ENCODE results near the gene SREK1IP1. TPM values are rescaled to one million over a fixed set of nuclear protein-coding genes. Genes with fewer than 3 reads are reported as not detected.
"Not testable (repeated sequence)": the region's sequence is repeated elsewhere in the genome, so short reads cannot be mapped to it uniquely, and the experiment has no call there.

Gene SREK1IP1
- total and polyA plus RNA-seq, 5 experiments from 2014 or later: 19.4 to 38.4 (median 25.9) TPM

GRCh38 chr5:64758901-64759300 is 9.6 kb downstream of the SREK1IP1 start:
- POLR2A ChIA-PET: interaction anchor here (1.2 kb wide), 1 partner anchor 10 kb away, joined by 4 read pairs; the partner anchor contains the start of genes CWC27 and SREK1IP1
- Mint-ChIP-seq H3K9me3 (no peaks in the 10 kb centered on the region), H3K27me3 (no peaks in the 10 kb centered on the region), H3K36me3 (peaks cover 0 to 58% (median 16%) of the 10 kb centered on the region in 3 donors), H3K27ac (no peak overlapping the region), H3K4me3 (no peak overlapping the region), H3K4me1 (peaks cover 8 to 31% (median 25%) of the 10 kb centered on the region in 4 donors)
- ATAC-seq (no peak), DNase-seq (no peak)

- no peak overlapping the region for H3K27ac Mint-ChIP-seq
- DNase-seq: no peak
- ATAC-seq: no peak
- POLR2A ChIA-PET: no interaction called here
- H3K36me3 Mint-ChIP-seq: peaks cover 0 to 40% (median 9%) of the 10 kb centered on the region in 3 donors
- H3K9me3 Mint-ChIP-seq: no peaks in the 10 kb centered on the region
- H3K4me3 Mint-ChIP-seq: no peak overlapping the region
- no peaks in the 10 kb centered on the region for H3K27me3 Mint-ChIP-seq
- peaks cover 7 to 23% (median 18%) of the 10 kb centered on the region in 4 donors for H3K4me1 Mint-ChIP-seq
Measured at GRCh38 chr5:64754066-64754465, 14.4 kb downstream of the SREK1IP1 start.

- no peak overlapping the region for H3K4me3 Mint-ChIP-seq
- peaks cover 0 to 35% (median 6%) of the 10 kb centered on the region in 3 donors for H3K36me3 Mint-ChIP-seq
- ATAC-seq (no peak), DNase-seq (no peak)
- POLR2A ChIA-PET: no interaction called here
- peaks cover 3 to 15% (median 8%) of the 10 kb centered on the region in 4 donors for H3K4me1 Mint-ChIP-seq
- H3K27ac Mint-ChIP-seq: peak overlapping the region in 1 of 10 donors; percentile 18
- H3K9me3 Mint-ChIP-seq: no peaks in the 10 kb centered on the region
- no peaks in the 10 kb centered on the region for H3K27me3 Mint-ChIP-seq
Measured at GRCh38 chr5:64749385-64749784, 19.1 kb downstream of the SREK1IP1 start.

GRCh38 chr5:64746446-64746845 is 22.0 kb downstream of the SREK1IP1 start:
- DNase-seq: no peak
- Mint-ChIP-seq H3K4me3 (no peak overlapping the region), H3K27ac (peak overlapping the region in 1 of 10 donors; percentile 42), H3K27me3 (no peaks in the 10 kb centered on the region), H3K36me3 (peaks cover 0 to 35% (median 4%) of the 10 kb centered on the region in 3 donors), H3K9me3 (no peaks in the 10 kb centered on the region), H3K4me1 (peaks cover 3 to 23% (median 11%) of the 10 kb centered on the region in 4 donors)
- POLR2A ChIA-PET: no interaction called here
- no peak for ATAC-seq

GRCh38 chr5:64744914-64745313 is 23.6 kb downstream of the SREK1IP1 start:
- H3K9me3 Mint-ChIP-seq: no peaks in the 10 kb centered on the region
- DNase-seq (no peak), ATAC-seq (no peak)
- no peak overlapping the region for H3K27ac Mint-ChIP-seq
- peaks cover 0 to 40% (median 8%) of the 10 kb centered on the region in 3 donors for H3K36me3 Mint-ChIP-seq
- POLR2A ChIA-PET: no interaction called here
- H3K4me3 Mint-ChIP-seq: no peak overlapping the region
- no peaks in the 10 kb centered on the region for H3K27me3 Mint-ChIP-seq
- H3K4me1 Mint-ChIP-seq: peaks cover 0 to 16% (median 7%) of the 10 kb centered on the region in 4 donors

GRCh38 chr5:64742821-64743220 is 25.7 kb downstream of the SREK1IP1 start:
- no peak for ATAC-seq
- POLR2A ChIA-PET: no interaction called here
- H3K4me1 Mint-ChIP-seq: peaks cover 0 to 13% (median 6%) of the 10 kb centered on the region in 4 donors
- H3K27ac Mint-ChIP-seq: no peak overlapping the region
- no peaks in the 10 kb centered on the region for H3K27me3 Mint-ChIP-seq
- H3K36me3 Mint-ChIP-seq: peaks cover 0 to 54% (median 16%) of the 10 kb centered on the region in 3 donors
- H3K9me3 Mint-ChIP-seq: no peaks in the 10 kb centered on the region
- no peak overlapping the region for H3K4me3 Mint-ChIP-seq
- no peak for DNase-seq

GRCh38 chr5:64742411-64742810 is 26.1 kb downstream of the SREK1IP1 start:
- Mint-ChIP-seq H3K27me3 (no peaks in the 10 kb centered on the region), H3K4me3 (no peak overlapping the region), H3K9me3 (no peaks in the 10 kb centered on the region), H3K27ac (no peak overlapping the region), H3K36me3 (peaks cover 0 to 56% (median 16%) of the 10 kb centered on the region in 3 donors), H3K4me1 (peaks cover 0 to 16% (median 8%) of the 10 kb centered on the region in 4 donors)
- POLR2A ChIA-PET: no interaction called here
- ATAC-seq: no peak
- DNase-seq: no peak

GRCh38 chr5:64727150-64727549 is 41.3 kb downstream of the SREK1IP1 start:
- POLR2A ChIA-PET: no interaction called here
- DNase-seq (no peak), ATAC-seq (no peak)
- no peak overlapping the region for H3K4me3 Mint-ChIP-seq
- no peaks in the 10 kb centered on the region for H3K27me3 Mint-ChIP-seq
- no peak overlapping the region for H3K27ac Mint-ChIP-seq
- peaks cover 5 to 70% (median 34%) of the 10 kb centered on the region in 3 donors for H3K36me3 Mint-ChIP-seq
- H3K9me3 Mint-ChIP-seq: no peaks in the 10 kb centered on the region
- peaks cover 0 to 8% (median 5%) of the 10 kb centered on the region in 4 donors for H3K4me1 Mint-ChIP-seq

GRCh38 chr5:64722588-64722987 is 45.9 kb downstream of the SREK1IP1 start:
- H3K27me3 Mint-ChIP-seq: no peaks in the 10 kb centered on the region
- H3K27ac Mint-ChIP-seq: no peak overlapping the region
- peaks cover 11 to 46% (median 26%) of the 10 kb centered on the region in 3 donors for H3K36me3 Mint-ChIP-seq
- POLR2A ChIA-PET: no interaction called here
- no peak for DNase-seq
- peaks cover 0 to 8% (median 0%) of the 10 kb centered on the region in 9 donors for H3K9me3 Mint-ChIP-seq
- peaks cover 0 to 3% (median 0%) of the 10 kb centered on the region in 4 donors for H3K4me1 Mint-ChIP-seq
- no peak for ATAC-seq
- no peak overlapping the region for H3K4me3 Mint-ChIP-seq

GRCh38 chr5:64714495-64714894 is 54.0 kb downstream of the SREK1IP1 start:
- H3K27me3 Mint-ChIP-seq, DNase-seq, ATAC-seq, POLR2A ChIA-PET, H3K36me3 Mint-ChIP-seq, H3K4me3 Mint-ChIP-seq, H3K9me3 Mint-ChIP-seq, H3K4me1 Mint-ChIP-seq, H3K27ac Mint-ChIP-seq: not testable (repeated sequence)

GRCh38 chr5:64707191-64707590 is 61.3 kb downstream of the SREK1IP1 start:
- peaks cover 0 to 2% (median 0%) of the 10 kb centered on the region in 9 donors for H3K9me3 Mint-ChIP-seq
- no peaks in the 10 kb centered on the region for H3K36me3 Mint-ChIP-seq

GRCh38 chr5:64706074-64706473 is 62.4 kb downstream of the SREK1IP1 start:
- POLR2A ChIA-PET, H3K36me3 Mint-ChIP-seq, H3K27ac Mint-ChIP-seq, H3K9me3 Mint-ChIP-seq, H3K4me3 Mint-ChIP-seq, H3K4me1 Mint-ChIP-seq, ATAC-seq, DNase-seq: not testable (repeated sequence)
- peaks cover 0 to 22% (median 13%) of the 10 kb centered on the region in 5 donors for H3K27me3 Mint-ChIP-seq

More at GRCh38 chr5:64707191-64707590, 61.3 kb downstream of the SREK1IP1 start:
- Mint-ChIP-seq H3K4me3 (no peak overlapping the region), H3K27ac (no peak overlapping the region), H3K4me1 (no peaks in the 10 kb centered on the region), H3K27me3 (peaks cover 0 to 18% (median 10%) of the 10 kb centered on the region in 5 donors)
- ATAC-seq: no peak
- DNase-seq: no peak
- POLR2A ChIA-PET: no interaction called here

GRCh38 chr5:64700765-64701164 is 67.7 kb downstream of the SREK1IP1 start:
- Mint-ChIP-seq H3K36me3 (peaks cover 0 to 16% (median 0%) of the 10 kb centered on the region in 3 donors), H3K4me3 (no peak overlapping the region), H3K9me3 (peaks cover 0 to 25% (median 14%) of the 10 kb centered on the region in 9 donors), H3K27me3 (peaks cover 5 to 30% (median 21%) of the 10 kb centered on the region in 5 donors), H3K4me1 (no peaks in the 10 kb centered on the region), H3K27ac (no peak overlapping the region)
- POLR2A ChIA-PET: no interaction called here
- DNase-seq (no peak), ATAC-seq (no peak)

GRCh38 chr5:64696414-64696813 is 72.1 kb downstream of the SREK1IP1 start:
- Mint-ChIP-seq H3K9me3 (peaks cover 0 to 31% (median 21%) of the 10 kb centered on the region in 9 donors), H3K27me3 (peaks cover 13 to 33% (median 22%) of the 10 kb centered on the region in 5 donors), H3K36me3 (peaks cover 0 to 20% (median 0%) of the 10 kb centered on the region in 3 donors)
- H3K27ac Mint-ChIP-seq, DNase-seq, H3K4me1 Mint-ChIP-seq, POLR2A ChIA-PET, ATAC-seq, H3K4me3 Mint-ChIP-seq: not testable (repeated sequence)
